SK-N-SH (cell line): ENCODE measurements around the gene PLEKHA4. TPM values are rescaled to one million over a fixed set of nuclear protein-coding genes. Genes with fewer than 3 reads are reported as not detected.

ENCODE experiments used
- CTCF ChIA-PET: fragments of 300-600, 350-600 bp; formaldehyde crosslinking; extraction: SDS; loops from one replicate; lab custom pipeline; 2021; lab: Yijun Ruan, JAX
- POLR2A ChIA-PET: fragments of 350-600 bp; sonication (Branson Sonifier 250); formaldehyde crosslinking; extraction: SDS; loops from one replicate; lab custom pipeline; 2020; ENCODE audit warnings: antibody characterized with exemption, inconsistent platforms; lab: Yijun Ruan, JAX
- DNase-seq: peaks from one replicate; pipeline ENCODE4 v3.0.0; 2012
- H2AFZ ChIP-seq: fragments of 200-600 bp; sonication (generic); 2 replicates; pipeline ENCODE4 v1.8.1; 2016; ENCODE audit warnings: antibody characterized with exemption, mild to moderate bottlenecking, low read depth
- H3F3A ChIP-seq: fragments of 200-600 bp; sonication (generic); replicated peaks from 2 replicates; pipeline ENCODE3; 2016; ENCODE audit warnings: antibody characterized with exemption, mild to moderate bottlenecking; ENCODE audit not compliant: insufficient read depth
- H3K27ac ChIP-seq, 2 experiments: fragments of 200-500 bp in 1 of 2; fragments of 200-600 bp in 1 of 2; sonication (Bioruptor generic) in 1 of 2; sonication (generic), shearing (Covaris generic) in 1 of 2; 2 replicates each; pipeline versions ENCODE4 v1.5.1 to v1.6.1; 2014 to 2016; ENCODE audit warnings: low read depth in 2 of 2, inconsistent platforms in 1 of 2, low read length in 1 of 2, mild to moderate bottlenecking in 1 of 2, mixed read lengths in 1 of 2
- H3K27me3 ChIP-seq: fragments of 200-600 bp; sonication (generic), shearing (Covaris generic); 2 replicates; pipeline ENCODE4 v1.6.1; 2016; ENCODE audit warnings: mixed run types; ENCODE audit not compliant: insufficient read depth
- H3K36me3 ChIP-seq, 2 experiments: fragments of 200-500 bp in 1 of 2; fragments of 200-600 bp in 1 of 2; sonication (Bioruptor generic) in 1 of 2; sonication (generic) in 1 of 2; replicated peaks in 1 of 2; 2 replicates each; pipeline versions ENCODE3 to v1.5.1; 2014 to 2016; ENCODE audit warnings: low read length in 1 of 2, mild to moderate bottlenecking in 1 of 2; ENCODE audit not compliant: insufficient read depth in 2 of 2, control insufficient read depth in 1 of 2
- H3K4me1 ChIP-seq, 2 experiments: fragments of 200-500 bp in 1 of 2; fragments of 200-600 bp in 1 of 2; sonication (Bioruptor generic) in 1 of 2; sonication (generic), shearing (Covaris generic) in 1 of 2; 2 replicates each; pipeline versions ENCODE4 v1.5.1 to v1.6.1; 2014 to 2016; ENCODE audit warnings: low read depth in 1 of 2, low read length in 1 of 2, mixed run types in 1 of 2; ENCODE audit not compliant: insufficient read depth in 2 of 2, control insufficient read depth in 1 of 2
- H3K4me2 ChIP-seq: fragments of 200-600 bp; sonication (generic), shearing (Covaris generic); 2 replicates; pipeline ENCODE4 v1.6.1; 2017; ENCODE audit warnings: mixed run types
- H3K4me3 ChIP-seq, 2 experiments: fragments of 200-500 bp in 1 of 2; fragments of 200-600 bp in 1 of 2; sonication (Bioruptor generic) in 1 of 2; sonication (generic), shearing (Covaris generic) in 1 of 2; 2 replicates each; pipeline versions ENCODE4 v1.5.1 to v1.8.1; 2014 to 2016; ENCODE audit warnings: low read depth in 2 of 2, inconsistent platforms in 1 of 2, low read length in 1 of 2, mild to moderate bottlenecking in 1 of 2, mixed read lengths in 1 of 2, moderate library complexity in 1 of 2
- H3K79me2 ChIP-seq: fragments of 200-600 bp; sonication (generic); 2 replicates; pipeline ENCODE4 v1.8.1; 2017; ENCODE audit warnings: mild to moderate bottlenecking; ENCODE audit not compliant: insufficient read depth
- H3K9ac ChIP-seq: fragments of 200-600 bp; sonication (generic); 2 replicates; pipeline ENCODE4 v1.6.1; 2017; ENCODE audit warnings: mixed run types
- H3K9me2 ChIP-seq: fragments of 200-600 bp; sonication (generic); 2 replicates; pipeline ENCODE4 v1.6.1; 2017; ENCODE audit warnings: mixed run types
- H3K9me3 ChIP-seq: fragments of 200-600 bp; sonication (generic); 2 replicates; pipeline ENCODE4 v1.6.1; 2017; ENCODE audit warnings: mixed run types, mild to moderate bottlenecking, moderate library complexity
- H4K20me1 ChIP-seq: fragments of 200-600 bp; sonication (generic); 2 replicates; pipeline ENCODE4 v1.6.1; 2017; ENCODE audit warnings: mild to moderate bottlenecking, mixed run types; ENCODE audit not compliant: insufficient read depth
- EP300 ChIP-seq, 2 experiments: IDR thresholded peaks; 2 replicates each; pipeline versions ENCODE4 v1.4.0 to v1.6.1; 2012; ENCODE audit warnings: borderline replicate concordance in 1 of 2, low read depth in 1 of 2, low read length in 1 of 2
- FOSL2 ChIP-seq: IDR thresholded peaks from 2 replicates; pipeline ENCODE4 v1.4.0; 2012; ENCODE audit warnings: low read depth, mild to moderate bottlenecking, moderate library complexity, borderline replicate concordance
- MEF2A ChIP-seq: IDR thresholded peaks from 2 replicates; pipeline ENCODE4 v1.4.0; 2012; ENCODE audit warnings: low read depth, borderline replicate concordance
- RAD21 ChIP-seq: IDR thresholded peaks from 2 replicates; pipeline ENCODE4 v1.6.1; 2012; ENCODE audit warnings: mild to moderate bottlenecking, low read length
- SMC3 ChIP-seq: IDR thresholded peaks from 2 replicates; pipeline ENCODE4 v1.6.1; 2012; ENCODE audit warnings: low read depth, low read length, improper control_type of control experiment
- TEAD4 ChIP-seq: IDR thresholded peaks from 2 replicates; pipeline ENCODE4 v1.4.0; 2012; ENCODE audit warnings: mild to moderate bottlenecking, borderline replicate concordance; ENCODE audit not compliant: insufficient read depth
- WGBS: methylation state at CpG from one replicate; pipeline ENCODE4 v1.1.6; 2017; ENCODE audit warnings: low lambda C conversion rate; 5-methylcytosine and 5-hydroxymethylcytosine counted together
- polyA plus RNA-seq, 3 experiments: library from polyadenylated mRNA; depleted of rRNA; stranded (reverse); fragments of >200 nt; gene quantifications; 2 replicates each; pipeline ENCODE4 v1.2.3, GENCODE V29; 2012
- TF ChIP-seq, protein P1 (sequence below): fragments of 200-600 bp; sonication (generic); IDR thresholded peaks from 2 replicates; pipeline ENCODE4 v1.6.1; 2017; ENCODE audit warnings: antibody characterized with exemption, mild to moderate bottlenecking, moderate library complexity

Gene PLEKHA4
- polyA plus RNA-seq, 1 of the 3 experiments (the other 2 are of a cell fraction), result 5.6 TPM

DNA sequence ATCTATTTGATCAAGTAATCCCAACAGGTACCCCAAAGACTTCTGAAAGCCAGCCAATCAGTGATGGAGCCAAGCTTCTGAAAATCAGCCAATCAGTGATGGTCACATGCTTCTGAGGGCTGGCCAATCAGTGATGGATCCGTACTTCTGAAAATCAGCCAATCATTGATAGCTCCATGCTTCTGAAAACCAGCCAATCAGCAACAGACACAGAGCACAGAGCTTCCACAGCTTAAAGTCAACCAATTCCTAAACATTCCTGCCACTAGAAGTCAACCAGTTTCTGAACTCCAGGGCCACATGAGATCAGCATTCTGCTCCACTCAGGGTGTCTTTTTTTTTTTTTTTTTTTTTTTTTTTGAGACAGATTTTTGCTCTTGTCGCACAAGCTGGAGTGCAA, 23.9 kb downstream of the PLEKHA4 start:
- WGBS, result 92% methylated on average over 2 of the region's 2 CpGs
- no peak for TF ChIP-seq FOSL2
- TF ChIP-seq, protein P1, sequence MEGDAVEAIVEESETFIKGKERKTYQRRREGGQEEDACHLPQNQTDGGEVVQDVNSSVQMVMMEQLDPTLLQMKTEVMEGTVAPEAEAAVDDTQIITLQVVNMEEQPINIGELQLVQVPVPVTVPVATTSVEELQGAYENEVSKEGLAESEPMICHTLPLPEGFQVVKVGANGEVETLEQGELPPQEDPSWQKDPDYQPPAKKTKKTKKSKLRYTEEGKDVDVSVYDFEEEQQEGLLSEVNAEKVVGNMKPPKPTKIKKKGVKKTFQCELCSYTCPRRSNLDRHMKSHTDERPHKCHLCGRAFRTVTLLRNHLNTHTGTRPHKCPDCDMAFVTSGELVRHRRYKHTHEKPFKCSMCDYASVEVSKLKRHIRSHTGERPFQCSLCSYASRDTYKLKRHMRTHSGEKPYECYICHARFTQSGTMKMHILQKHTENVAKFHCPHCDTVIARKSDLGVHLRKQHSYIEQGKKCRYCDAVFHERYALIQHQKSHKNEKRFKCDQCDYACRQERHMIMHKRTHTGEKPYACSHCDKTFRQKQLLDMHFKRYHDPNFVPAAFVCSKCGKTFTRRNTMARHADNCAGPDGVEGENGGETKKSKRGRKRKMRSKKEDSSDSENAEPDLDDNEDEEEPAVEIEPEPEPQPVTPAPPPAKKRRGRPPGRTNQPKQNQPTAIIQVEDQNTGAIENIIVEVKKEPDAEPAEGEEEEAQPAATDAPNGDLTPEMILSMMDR, result peak; percentile 38
- no peak for TF ChIP-seq TEAD4
- TF ChIP-seq MEF2A, result no peak
- CTCF ChIA-PET, result interaction anchor here (1.8 to 15.2 kb wide), 6 partner anchors 8 to 199 kb away, joined by 4 to 457 read pairs (median 31); partner anchors contain the start of genes CA11 and HSD17B14
- no peaks in the 10 kb centered on the region for H3K9me3 ChIP-seq
- no peak overlapping the region for H2AFZ ChIP-seq
- peak; percentile 63 for DNase-seq
- H3K9ac ChIP-seq, result no peak overlapping the region
- POLR2A ChIA-PET, result no interaction called here
- no peaks in the 10 kb centered on the region for H3K27me3 ChIP-seq
- H3K4me3 ChIP-seq, result no peak overlapping the region
- H3K9me2 ChIP-seq, result no peaks in the 10 kb centered on the region
- no peak overlapping the region for H3K4me2 ChIP-seq
- no peaks in the 10 kb centered on the region for H3K79me2 ChIP-seq
- H3K4me1 ChIP-seq, result no peaks in the 10 kb centered on the region
- no peaks in the 10 kb centered on the region for H4K20me1 ChIP-seq
- H3K36me3 ChIP-seq, result peaks cover 0 to 5% of the 10 kb centered on the region in 2 experiments
- H3K27ac ChIP-seq, result no peak overlapping the region
- H3F3A ChIP-seq, result peaks cover 3% of the 10 kb centered on the region

DNA sequence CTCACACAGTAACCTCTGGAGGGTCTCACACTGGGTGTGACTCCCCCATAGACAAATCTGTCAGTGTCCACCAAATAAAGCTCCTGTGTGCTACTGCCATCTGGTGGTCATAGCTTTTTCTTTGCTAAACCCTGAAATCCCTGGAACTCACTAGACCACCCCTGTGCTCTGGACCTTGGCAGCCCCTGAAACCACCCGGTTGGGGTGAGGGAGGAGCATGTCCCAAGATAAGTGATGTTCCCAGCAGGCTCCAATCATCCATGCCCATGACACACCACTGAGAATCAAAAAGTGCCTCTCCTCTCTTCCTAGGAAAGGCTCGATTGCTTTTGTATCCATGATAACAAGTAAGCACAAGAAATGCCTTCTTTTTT, 25.6 kb downstream of the PLEKHA4 start:
- H3K4me1 ChIP-seq, result peaks cover 0 to 2% of the 10 kb centered on the region in 2 experiments; a peak in 1 of 4 replicates
- peaks cover 8% of the 10 kb centered on the region for H3F3A ChIP-seq
- WGBS, result 48% methylated on average over 2 of the region's 2 CpGs
- peaks cover 0 to 5% of the 10 kb centered on the region in 2 experiments for H3K36me3 ChIP-seq
- no peak overlapping the region for H3K27ac ChIP-seq
- no peak overlapping the region for H3K9ac ChIP-seq
- H3K9me3 ChIP-seq, result no peaks in the 10 kb centered on the region
- peak; percentile 80 for DNase-seq
- ChIA-PET CTCF (interaction anchor here (0.6 to 15.2 kb wide), 42 partner anchors 9 to 510 kb away, joined by 3 to 457 read pairs (median 5); partner anchors contain the start of genes BCAT2, CA11, PLEKHA4 and RUVBL2), POLR2A (interaction anchor here (1.0 to 1.2 kb wide), 2 partner anchors 37 to 55 kb away, joined by 3 to 4 read pairs; no protein-coding TSS in a partner anchor)
- H3K4me3 ChIP-seq, result no peak overlapping the region
- H4K20me1 ChIP-seq, result no peaks in the 10 kb centered on the region
- no peaks in the 10 kb centered on the region for H3K27me3 ChIP-seq
- H3K9me2 ChIP-seq, result no peaks in the 10 kb centered on the region
- H3K4me2 ChIP-seq, result no peak overlapping the region
- TF ChIP-seq SMC3 (peak; percentile 77), RAD21 (peak; percentile 75), EP300 (IDR thresholded peaks at IDR 0.05; ENCODE audit: borderline replicate concordance in 1 of 2, low read depth in 1 of 2, low read length in 1 of 2) (no peak)
- TF ChIP-seq, protein P1, result peak; percentile 86
- H2AFZ ChIP-seq, result no peak overlapping the region
- no peaks in the 10 kb centered on the region for H3K79me2 ChIP-seq
